GM20431 (cell line): ENCODE results near the gene EML6.
"Not testable (repeated sequence)": the region's sequence is repeated elsewhere in the genome, so short reads cannot be mapped to it uniquely, and the experiment has no call there.

Experiments used
- in situ Hi-C: fragments of 300-500 bp; cut with MseI, MboI; formaldehyde crosslinking; loops from one replicate; pipeline ENCODE4 v1.15.0; 2020; ENCODE audit warnings: low sequenced_read_pairs; ENCODE audit not compliant: unreplicated experiment

EML6 gene

GRCh38 chr2:54723131-54723995, at the start of gene EML6:
Gene EML6 (plus strand): TSS chr2:54723662. CDS start chr2:54725062, 1,400 bp downstream.
- in situ Hi-C loops = no loop called here

- in situ Hi-C loops = no loop called here
Observed at GRCh38 chr2:54675281-54675680, 48.2 kb upstream of the EML6 start.

GRCh38 chr2:54675738-54676137, 47.7 kb upstream of the EML6 start:
- in situ Hi-C loops = no loop called here

- in situ Hi-C loops = no loop called here
Observed at GRCh38 chr2:54676656-54677055, 46.8 kb upstream of the EML6 start.

- in situ Hi-C loops = no loop called here
Observed at GRCh38 chr2:54677476-54678265, 45.8 kb upstream of the EML6 start.

- in situ Hi-C loops = no loop called here
Observed at GRCh38 chr2:54678719-54679118, 44.7 kb upstream of the EML6 start.

- in situ Hi-C loops = no loop called here
Observed at GRCh38 chr2:54680397-54681041, 42.9 kb upstream of the EML6 start.

- in situ Hi-C loops = no loop called here
Observed at GRCh38 chr2:54681416-54681815, 42.0 kb upstream of the EML6 start.

- in situ Hi-C loops = no loop called here
Observed at GRCh38 chr2:54683596-54683995, 39.9 kb upstream of the EML6 start.

GRCh38 chr2:54685263-54685775, 38.1 kb upstream of the EML6 start:
- in situ Hi-C loops = no loop called here

GRCh38 chr2:54687595-54688152, 35.8 kb upstream of the EML6 start:
- in situ Hi-C loops = no loop called here

- in situ Hi-C loops = no loop called here
Observed at GRCh38 chr2:54691445-54692135, 31.9 kb upstream of the EML6 start.

GRCh38 chr2:54692556-54692955, 30.9 kb upstream of the EML6 start:
- in situ Hi-C loops = no loop called here

- in situ Hi-C loops = no loop called here
Observed at GRCh38 chr2:54695378-54695777, 28.1 kb upstream of the EML6 start.

GRCh38 chr2:54697934-54698333, 25.5 kb upstream of the EML6 start:
- in situ Hi-C loops = no loop called here

GRCh38 chr2:54698926-54699325, 24.5 kb upstream of the EML6 start:
- in situ Hi-C loops = not testable (repeated sequence)

GRCh38 chr2:54699665-54700064, 23.8 kb upstream of the EML6 start:
- in situ Hi-C loops = loop anchor here (10.0 kb wide), 1 partner anchor 175 kb away; no protein-coding TSS in a partner anchor

- in situ Hi-C loops = loop anchor here (10.0 kb wide), 1 partner anchor 176 kb away; no protein-coding TSS in a partner anchor
Observed at GRCh38 chr2:54701029-54701428, 22.4 kb upstream of the EML6 start.

GRCh38 chr2:54704238-54704637, 19.2 kb upstream of the EML6 start:
- in situ Hi-C loops = loop anchor here (10.0 kb wide), 1 partner anchor 179 kb away; no protein-coding TSS in a partner anchor
